GM23338 (cell line): ENCODE measurements around the gene MR1. TPM values are rescaled to one million over a fixed set of nuclear protein-coding genes. Genes with fewer than 3 reads are reported as not detected.

Source experiments
- ATAC-seq: fragments of 200-7000 bp; cut with Tn5 transposase; 3 replicates; pipeline ENCODE4 v1.9.1; 2020
- DNase-seq: peaks from one replicate; pipeline ENCODE4 v3.0.0-alpha.2; 2015; ENCODE audit warnings: low spot score
- H2AFZ ChIP-seq: fragments of 200-600 bp; sonication (generic); 2 replicates; pipeline ENCODE4 v1.8.0; 2016; ENCODE audit warnings: antibody characterized with exemption, mild to moderate bottlenecking, moderate library complexity
- H3F3A ChIP-seq: fragments of 200-600 bp; sonication (generic); replicated peaks from 2 replicates; pipeline ENCODE4 v1.8.0; 2017; ENCODE audit warnings: antibody characterized with exemption, mixed run types, low read depth
- H3K27ac ChIP-seq: fragments of 200-600 bp; sonication (generic); 2 replicates; pipeline ENCODE4 v1.6.1; 2016; ENCODE audit warnings: low read depth
- H3K27me3 ChIP-seq: fragments of 200-600 bp; sonication (generic); 2 replicates; pipeline ENCODE4 v1.8.0; 2016; ENCODE audit warnings: mild to moderate bottlenecking, mixed run types, moderate library complexity; ENCODE audit not compliant: insufficient read depth
- H3K36me3 ChIP-seq: fragments of 200-600 bp; sonication (generic); 2 replicates; pipeline ENCODE4 v1.8.0; 2016; ENCODE audit warnings: mild to moderate bottlenecking; ENCODE audit not compliant: insufficient read depth
- H3K4me1 ChIP-seq: fragments of 200-600 bp; sonication (generic); 2 replicates; pipeline ENCODE4 v1.8.0; 2016; ENCODE audit warnings: mild to moderate bottlenecking, moderate library complexity; ENCODE audit not compliant: insufficient read depth
- H3K4me2 ChIP-seq: fragments of 200-600 bp; sonication (generic); 2 replicates; pipeline ENCODE4 v1.7.1; 2017; ENCODE audit warnings: mixed run types
- H3K4me3 ChIP-seq: fragments of 200-600 bp; sonication (generic); 2 replicates; pipeline ENCODE4 v1.6.1; 2016; ENCODE audit warnings: mixed run types
- H3K79me2 ChIP-seq: fragments of 200-600 bp; sonication (generic); replicated peaks from 2 replicates; pipeline ENCODE4 v1.8.0; 2017; ENCODE audit warnings: mild to moderate bottlenecking; ENCODE audit not compliant: insufficient read depth
- H3K9me2 ChIP-seq: fragments of 200-600 bp; sonication (generic); 2 replicates; pipeline ENCODE4 v1.8.0; 2017; ENCODE audit not compliant: insufficient read depth
- H4K20me1 ChIP-seq: fragments of 200-600 bp; sonication (generic); replicated peaks from 2 replicates; pipeline ENCODE4 v1.8.0; 2017; ENCODE audit warnings: mild to moderate bottlenecking; ENCODE audit not compliant: insufficient read depth
- H3K27ac Mint-ChIP-seq: 2 replicates; pipeline ENCODE4 v1.8.0; 2020; ENCODE audit warnings: inconsistent platforms, mild to moderate bottlenecking, moderate library complexity, mixed read lengths
- H3K27me3 Mint-ChIP-seq: 3 replicates; pipeline ENCODE4 v1.8.0; 2022; ENCODE audit warnings: low read depth, mild to moderate bottlenecking, moderate library complexity, mixed read lengths, inconsistent platforms; ENCODE audit not compliant: insufficient read depth, poor library complexity
- H3K36me3 Mint-ChIP-seq: 3 replicates; pipeline ENCODE4 v1.8.0; 2021; ENCODE audit warnings: low read depth, mild to moderate bottlenecking, inconsistent platforms, moderate library complexity, mixed read lengths
- H3K4me1 Mint-ChIP-seq: 3 replicates; pipeline ENCODE4 v1.8.0; 2020; ENCODE audit warnings: mild to moderate bottlenecking, inconsistent platforms, mixed read lengths
- H3K4me3 Mint-ChIP-seq: 3 replicates; pipeline ENCODE4 v1.8.0; 2021; ENCODE audit warnings: moderate library complexity, mild to moderate bottlenecking, inconsistent platforms, mixed read lengths
- H3K9me3 Mint-ChIP-seq: 3 replicates; pipeline ENCODE4 v1.8.0; 2020; ENCODE audit warnings: moderate library complexity, mild to moderate bottlenecking, inconsistent platforms, mixed read lengths
- CREB1 ChIP-seq: fragments of 250-450 bp; sonication (Bioruptor Pico); IDR thresholded peaks from 2 replicates; pipeline ENCODE4 v1.5.0; 2020; ENCODE audit warnings: low read depth, mild to moderate bottlenecking, moderate library complexity
- CTCF ChIP-seq, 2 experiments: fragments of 200-600 bp in 1 of 2; sonication (generic) in 1 of 2; conservative IDR thresholded peaks; 2 replicates each; pipeline versions ENCODE4 v1.5.1 to v1.6.1; 2016 to 2017; ENCODE audit warnings: antibody characterized with exemption in 2 of 2, low read depth in 2 of 2, mild to moderate bottlenecking in 2 of 2, moderate library complexity in 1 of 2
- EZH2 ChIP-seq: fragments of 200-600 bp; sonication (generic); IDR thresholded peaks from one replicate; pipeline ENCODE4 v1.8.0; 2017; ENCODE audit warnings: antibody characterized with exemption, mild to moderate bottlenecking, low read depth; ENCODE audit not compliant: unreplicated experiment
- EZH2phosphoT487 ChIP-seq: fragments of 200-600 bp; sonication (generic); IDR thresholded peaks from one replicate; pipeline ENCODE4 v1.8.1; 2018; ENCODE audit warnings: antibody characterized with exemption; ENCODE audit not compliant: unreplicated experiment
- JUNB ChIP-seq: IDR thresholded peaks from one replicate; pipeline ENCODE4 v1.6.1; 2016; ENCODE audit warnings: antibody characterized with exemption; ENCODE audit not compliant: unreplicated experiment
- NANOG ChIP-seq: IDR thresholded peaks from 2 replicates; pipeline ENCODE4 v1.6.1; 2016; ENCODE audit warnings: antibody characterized with exemption, borderline replicate concordance
- REST ChIP-seq: IDR thresholded peaks from one replicate; pipeline ENCODE4 v1.6.1; 2018; ENCODE audit warnings: antibody characterized with exemption; ENCODE audit not compliant: unreplicated experiment
- ZNF331 ChIP-seq: fragments of 250-450 bp; sonication (Bioruptor Pico); IDR thresholded peaks from 2 replicates; pipeline ENCODE4 v1.5.0; 2020; ENCODE audit warnings: low read depth, mild to moderate bottlenecking, moderate library complexity
- ZNF462 ChIP-seq: fragments of 250-450 bp; sonication (Bioruptor Pico); IDR thresholded peaks from 2 replicates; pipeline ENCODE4 v1.5.0; 2020; ENCODE audit warnings: mild to moderate bottlenecking, moderate library complexity
- polyA plus RNA-seq: library from polyadenylated mRNA; unstranded; fragments of >200 nt; fragmentation: Nextera tagmentation; extraction: Ambion mirVana; gene quantifications from 2 replicates; pipeline ENCODE4 v1.2.1, GENCODE V29; 2016
- total RNA-seq: library from RNA; depleted of rRNA; stranded (reverse); fragments of >200 nt; shearing (Covaris generic); gene quantifications from 2 replicates; pipeline ENCODE4 v1.2.3, GENCODE V29; 2014

Gene MR1
- total and polyA plus RNA-seq, 2 experiments from 2014 or later: 0.18 TPM; not detected in 1

- Histone ChIP-seq H3K9me2 (no peaks in the 10 kb centered on the region; the same call in 1 of the 2 replicates), H3F3A (no peaks in the 10 kb centered on the region), H2AFZ (no peak overlapping the region), H3K4me1 (no peaks in the 10 kb centered on the region), H3K27ac (no peak overlapping the region), H3K79me2 (no peaks in the 10 kb centered on the region), H4K20me1 (no peaks in the 10 kb centered on the region), H3K27me3 (no peaks in the 10 kb centered on the region), H3K4me2 (no peak overlapping the region), H3K36me3 (no peaks in the 10 kb centered on the region), H3K4me3 (no peak overlapping the region)
- DNase-seq (no peak), ATAC-seq (no peak)
- H3K27ac Mint-ChIP-seq: no peak overlapping the region
- TF ChIP-seq EZH2phosphoT487 (no peak), NANOG (no peak), CTCF (conservative IDR thresholded peaks at IDR 0.05; ENCODE audit: low read depth in 2 of 2) (no peak), JUNB (no peak), EZH2 (no peak), ZNF331 (CRISPR knock-in tag) (no peak), CREB1 (CRISPR knock-in tag) (no peak), REST (no peak), ZNF462 (CRISPR knock-in tag) (no peak)
- no peaks in the 10 kb centered on the region; the same call in 2 of the 3 replicates for H3K36me3 Mint-ChIP-seq
- peaks cover 10% of the 10 kb centered on the region for H3K27me3 Mint-ChIP-seq
- H3K9me3 Mint-ChIP-seq: peaks cover 4% of the 10 kb centered on the region; the same call in 2 of the 3 replicates
- no peaks in the 10 kb centered on the region; the same call in 2 of the 3 replicates for H3K4me1 Mint-ChIP-seq
- no peak overlapping the region for H3K4me3 Mint-ChIP-seq
These were observed 15.6 kb downstream of the MR1 start for GRCh38 chr1:181049378-181049777.
